ENCODE results near the gene LRRC58.
"Not testable (repeated sequence)": the region's sequence is repeated elsewhere in the genome, so short reads cannot be mapped to it uniquely, and the experiment has no call there.

Gene LRRC58

GRCh38 chr3:120300971-120301370 lies 48.2 kb downstream of the LRRC58 start:
- no peaks in the 10 kb centered on the region for H3K4me1 ChIP-seq (ENCODE audit: low read length)
- H3K27me3 ChIP-seq (ENCODE audit: low read depth, low read length): no peaks in the 10 kb centered on the region
- H2AFZ ChIP-seq (ENCODE audit: low read depth, low read length): no peak overlapping the region
- no peak overlapping the region for H3K27ac ChIP-seq (ENCODE audit: low read length)
- no peaks in the 10 kb centered on the region for H3K79me2 ChIP-seq (ENCODE audit: low read length)
- H3K4me3 ChIP-seq (ENCODE audit: low read length): no peak overlapping the region
- no peaks in the 10 kb centered on the region for H4K20me1 ChIP-seq (ENCODE audit: insufficient read depth, low read length)
- no peak overlapping the region for H3K9ac ChIP-seq (ENCODE audit: low read length)
- no peaks in the 10 kb centered on the region for H3K9me3 ChIP-seq (ENCODE audit: insufficient read depth, low read length)
- H3K36me3 ChIP-seq (replicated peaks; ENCODE audit: low read depth, low read length): no peaks in the 10 kb centered on the region
- H3K4me2 ChIP-seq (ENCODE audit: low read length): no peak overlapping the region
- no peak for TF ChIP-seq EZH2phosphoT487 (IDR thresholded peaks at IDR 0.05; ENCODE audit: low read depth)
- no peak for TF ChIP-seq CTCF (IDR thresholded peaks at IDR 0.05; ENCODE audit: low read depth, low read length)

- H3K27ac ChIP-seq (ENCODE audit: low read length): no peak overlapping the region
Observed at GRCh38 chr3:120299403-120299802, 49.8 kb downstream of the LRRC58 start.

GRCh38 chr3:120298996-120299395 lies 50.2 kb downstream of the LRRC58 start:
- no peak for TF ChIP-seq CTCF (IDR thresholded peaks at IDR 0.05; ENCODE audit: low read depth, low read length)
- no peak for TF ChIP-seq EZH2phosphoT487 (IDR thresholded peaks at IDR 0.05; ENCODE audit: low read depth)
- Histone ChIP-seq H3K36me3 (replicated peaks; ENCODE audit: low read depth, low read length) (no peaks in the 10 kb centered on the region), H3K9me3 (ENCODE audit: insufficient read depth, low read length) (no peaks in the 10 kb centered on the region), H3K27ac (ENCODE audit: low read length) (no peak overlapping the region), H3K27me3 (ENCODE audit: low read depth, low read length) (no peaks in the 10 kb centered on the region), H3K79me2 (ENCODE audit: low read length) (no peaks in the 10 kb centered on the region), H3K9ac (ENCODE audit: low read length) (no peak overlapping the region), H3K4me2 (ENCODE audit: low read length) (no peak overlapping the region), H3K4me1 (ENCODE audit: low read length) (no peaks in the 10 kb centered on the region), H3K4me3 (ENCODE audit: low read length) (no peak overlapping the region), H4K20me1 (ENCODE audit: insufficient read depth, low read length) (no peaks in the 10 kb centered on the region), H2AFZ (ENCODE audit: low read depth, low read length) (no peak overlapping the region)

More at GRCh38 chr3:120299403-120299802, 49.8 kb downstream of the LRRC58 start:
- H3K9me3 ChIP-seq (ENCODE audit: insufficient read depth, low read length): no peaks in the 10 kb centered on the region
- no peaks in the 10 kb centered on the region for H4K20me1 ChIP-seq (ENCODE audit: insufficient read depth, low read length)
- H3K4me1 ChIP-seq (ENCODE audit: low read length): no peaks in the 10 kb centered on the region
- H3K27me3 ChIP-seq (ENCODE audit: low read depth, low read length): no peaks in the 10 kb centered on the region
- H3K9ac ChIP-seq (ENCODE audit: low read length): no peak overlapping the region
- H3K36me3 ChIP-seq (replicated peaks; ENCODE audit: low read depth, low read length): no peaks in the 10 kb centered on the region
- no peak overlapping the region for H3K4me2 ChIP-seq (ENCODE audit: low read length)
- no peak overlapping the region for H2AFZ ChIP-seq (ENCODE audit: low read depth, low read length)
- TF ChIP-seq CTCF (IDR thresholded peaks at IDR 0.05; ENCODE audit: low read depth, low read length) (no peak), EZH2phosphoT487 (IDR thresholded peaks at IDR 0.05; ENCODE audit: low read depth) (no peak)
- H3K4me3 ChIP-seq (ENCODE audit: low read length): no peak overlapping the region
- H3K79me2 ChIP-seq (ENCODE audit: low read length): no peaks in the 10 kb centered on the region

- H3K79me2 ChIP-seq (ENCODE audit: low read length); H3K4me2 ChIP-seq (ENCODE audit: low read length); H3K27ac ChIP-seq (ENCODE audit: low read length); H2AFZ ChIP-seq (ENCODE audit: low read depth, low read length); H3K9me3 ChIP-seq (ENCODE audit: insufficient read depth, low read length); H3K27me3 ChIP-seq (ENCODE audit: low read depth, low read length); H3K4me1 ChIP-seq (ENCODE audit: low read length); H3K36me3 ChIP-seq (replicated peaks; ENCODE audit: low read depth, low read length); H4K20me1 ChIP-seq (ENCODE audit: insufficient read depth, low read length); H3K9ac ChIP-seq (ENCODE audit: low read length); H3K4me3 ChIP-seq (ENCODE audit: low read length): not testable (repeated sequence)
Observed at GRCh38 chr3:120291552-120291951, 57.6 kb downstream of the LRRC58 start.

GRCh38 chr3:120289636-120290035 lies 59.5 kb downstream of the LRRC58 start:
- Histone ChIP-seq H3K4me1 (ENCODE audit: low read length) (peaks cover 9% of the 10 kb centered on the region), H3K9ac (ENCODE audit: low read length) (no peak overlapping the region), H3K79me2 (ENCODE audit: low read length) (no peaks in the 10 kb centered on the region), H3K27ac (ENCODE audit: low read length) (no peak overlapping the region), H3K9me3 (ENCODE audit: insufficient read depth, low read length) (no peaks in the 10 kb centered on the region), H2AFZ (ENCODE audit: low read depth, low read length) (no peak overlapping the region), H3K4me2 (ENCODE audit: low read length) (no peak overlapping the region), H3K36me3 (replicated peaks; ENCODE audit: low read depth, low read length) (no peaks in the 10 kb centered on the region), H3K4me3 (ENCODE audit: low read length) (no peak overlapping the region), H4K20me1 (ENCODE audit: insufficient read depth, low read length) (no peaks in the 10 kb centered on the region), H3K27me3 (ENCODE audit: low read depth, low read length) (no peaks in the 10 kb centered on the region)
- TF ChIP-seq CTCF (IDR thresholded peaks at IDR 0.05; ENCODE audit: low read depth, low read length): no peak
- no peak for TF ChIP-seq EZH2phosphoT487 (IDR thresholded peaks at IDR 0.05; ENCODE audit: low read depth)

Measured in OCI-LY3 (cell line).